Stomach (tissue), 9 donors: ENCODE results near the gene RPP30. TPM values are rescaled to one million over a fixed set of nuclear protein-coding genes. Genes with fewer than 3 reads are reported as not detected.
"Not testable (repeated sequence)": the region's sequence is repeated elsewhere in the genome, so short reads cannot be mapped to it uniquely, and the experiment has no call there.

Experiments used
- DNase-seq, 2 donors: peaks; one replicate each; pipeline versions ENCODE4 v3.0.0 to v3.0.0-alpha.2; 2013 to 2019
- H3K27ac ChIP-seq, 5 donors: fragments of 200-600 bp in 4 of 5; sonication (generic) in 4 of 5; one replicate each; pipeline ENCODE4 v1.5.1; 2013 to 2019; ENCODE audit warnings: mild to moderate bottlenecking in 1 of 5, moderate library complexity in 1 of 5
- H3K27me3 ChIP-seq, 3 donors: fragments of 200-600 bp; sonication (generic); one replicate each; pipeline ENCODE4 v1.5.1; 2017 to 2019; ENCODE audit warnings: mixed run types in 1 of 3
- H3K36me3 ChIP-seq, 4 donors: fragments of 200-600 bp; sonication (generic); 1 replicate in 3 of 4; 2 replicates in 1 of 4; pipeline ENCODE4 v1.5.1; 2016 to 2019
- H3K4me1 ChIP-seq, 4 donors: fragments of 200-600 bp; sonication (generic); one replicate each; pipeline ENCODE4 v1.5.1; 2016 to 2019
- H3K4me3 ChIP-seq, 4 donors: fragments of 200-600 bp; sonication (generic) in 3 of 4; one replicate each; pipeline ENCODE4 v1.5.1; 2016 to 2019; ENCODE audit warnings: mild to moderate bottlenecking in 1 of 4
- H3K9me3 ChIP-seq, 4 donors: fragments of 200-600 bp; sonication (generic); one replicate each; pipeline ENCODE4 v1.5.1; 2016 to 2019
- EP300 ChIP-seq: sonication (generic); formaldehyde crosslinking; IDR thresholded peaks from one replicate; pipeline ENCODE4 v1.6.1; 2017; ENCODE audit warnings: antibody characterized with exemption
- POLR2A ChIP-seq, 4 donors: fragments of 450-650 bp; IDR thresholded peaks; one replicate each; pipeline ENCODE4 v1.6.1; 2016; ENCODE audit warnings: antibody characterized with exemption in 4 of 4, control low read depth in 2 of 4, mild to moderate bottlenecking in 1 of 4, moderate library complexity in 1 of 4
- POLR2AphosphoS5 ChIP-seq, 3 donors: sonication (generic); formaldehyde crosslinking; IDR thresholded peaks; one replicate each; pipeline ENCODE4 v1.6.1; 2016; ENCODE audit warnings: antibody characterized with exemption in 3 of 3
- WGBS, 5 donors: extraction: QIAGEN DNeasy Blood & Tissue Kit in 3 of 5; methylation state at CpG; one replicate each; pipeline versions ENCODE4 v1.1.5 to v1.1.7; 2013 to 2018; 5-methylcytosine and 5-hydroxymethylcytosine counted together
- intact Hi-C: fragments of 100-400 bp; cut with DNase I; formaldehyde crosslinking; loops from one replicate; pipeline ENCODE4 v1.15.1; 2023; ENCODE audit warnings: low total_unique reads
- polyA plus RNA-seq, 3 donors: library from polyadenylated mRNA; stranded (reverse); fragments of 200-250 nt; gene quantifications; one replicate each; pipeline ENCODE4 v1.2.3, GENCODE V29; 2013
- total RNA-seq, 5 donors: library from RNA; depleted of rRNA; stranded (reverse); fragments of >200 nt; gene quantifications; one replicate each; pipeline versions ENCODE4 v1.1.0 to v1.2.3, GENCODE V29; 2014 to 2016
- TF ChIP-seq, protein P1 (sequence below), 7 experiments: fragments of 450-650 bp in 4 of 7; fragments of 200-600 bp in 3 of 7; sonication (generic) in 3 of 7; IDR thresholded peaks; one replicate each; pipeline ENCODE4 v1.5.1; 2016 to 2019; ENCODE audit warnings: antibody characterized with exemption in 7 of 7, control low read depth in 2 of 7, mild to moderate bottlenecking in 1 of 7
- donor health status: healthy with polysubstance abuse.
- donor health status: Bipolar disorder and iron deficiency.
- donor health status: healthy.

The RPP30 gene
- total and polyA plus RNA-seq, 8 donors, result 8.8 to 53.4 (median 24.1) TPM

GRCh38 chr10:90871279-90871765, 452 bp upstream of the RPP30 start:
- Histone ChIP-seq H3K27ac (peak overlapping the region in 4 of 5 donors; percentile 51 to 83 (median 72)), H3K4me1 (peaks cover 0 to 29% (median 23%) of the 10 kb centered on the region in 4 donors), H3K36me3 (peaks cover 0 to 15% (median 11%) of the 10 kb centered on the region in 4 donors), H3K4me3 (peak overlapping the region; percentile 72 to 95 (median 82)), H3K27me3 (peaks cover 0 to 10% (median 0%) of the 10 kb centered on the region in 3 donors), H3K9me3 (peaks cover 0 to 5% (median 0%) of the 10 kb centered on the region in 4 donors)
- peak in 1 of 2 donors; percentile 83 for DNase-seq
- intact Hi-C loops, result no loop called here
- WGBS, 5 donors, result 1 to 5% (median 2%) methylated on average over 14 of the region's 14 CpGs
- no peak for TF ChIP-seq EP300
- TF ChIP-seq, protein P1, sequence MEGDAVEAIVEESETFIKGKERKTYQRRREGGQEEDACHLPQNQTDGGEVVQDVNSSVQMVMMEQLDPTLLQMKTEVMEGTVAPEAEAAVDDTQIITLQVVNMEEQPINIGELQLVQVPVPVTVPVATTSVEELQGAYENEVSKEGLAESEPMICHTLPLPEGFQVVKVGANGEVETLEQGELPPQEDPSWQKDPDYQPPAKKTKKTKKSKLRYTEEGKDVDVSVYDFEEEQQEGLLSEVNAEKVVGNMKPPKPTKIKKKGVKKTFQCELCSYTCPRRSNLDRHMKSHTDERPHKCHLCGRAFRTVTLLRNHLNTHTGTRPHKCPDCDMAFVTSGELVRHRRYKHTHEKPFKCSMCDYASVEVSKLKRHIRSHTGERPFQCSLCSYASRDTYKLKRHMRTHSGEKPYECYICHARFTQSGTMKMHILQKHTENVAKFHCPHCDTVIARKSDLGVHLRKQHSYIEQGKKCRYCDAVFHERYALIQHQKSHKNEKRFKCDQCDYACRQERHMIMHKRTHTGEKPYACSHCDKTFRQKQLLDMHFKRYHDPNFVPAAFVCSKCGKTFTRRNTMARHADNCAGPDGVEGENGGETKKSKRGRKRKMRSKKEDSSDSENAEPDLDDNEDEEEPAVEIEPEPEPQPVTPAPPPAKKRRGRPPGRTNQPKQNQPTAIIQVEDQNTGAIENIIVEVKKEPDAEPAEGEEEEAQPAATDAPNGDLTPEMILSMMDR (IDR thresholded peaks at IDR 0.05), result peak in 3 of 7 experiments; percentile 16 to 38 (median 21)

DNA sequence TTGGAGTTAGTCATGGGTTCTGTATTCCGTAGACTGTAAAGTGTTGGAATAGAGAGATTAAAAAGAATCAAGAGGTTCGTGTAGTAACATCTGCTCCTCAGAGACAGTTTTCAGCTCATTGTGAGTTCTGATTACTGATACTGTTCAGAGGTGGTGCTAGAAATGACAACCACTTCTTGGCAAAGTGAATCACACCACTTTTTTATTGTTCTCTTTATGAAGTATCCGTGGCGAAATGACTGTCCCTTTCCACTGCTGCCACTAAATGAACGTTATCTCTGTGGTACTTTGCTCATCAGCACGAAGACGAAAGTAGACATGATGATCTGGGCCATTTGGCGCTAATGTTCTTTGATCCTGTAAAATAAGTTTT, 860 bp downstream of the RPP30 start:
- Histone ChIP-seq H3K27ac (peak overlapping the region in 2 of 5 donors; percentile 82 to 83), H3K36me3 (peaks cover 0 to 28% (median 24%) of the 10 kb centered on the region in 4 donors), H3K27me3 (peaks cover 0 to 7% (median 0%) of the 10 kb centered on the region in 3 donors), H3K4me1 (peaks cover 0 to 29% (median 23%) of the 10 kb centered on the region in 4 donors), H3K9me3 (peaks cover 0 to 5% (median 0%) of the 10 kb centered on the region in 4 donors), H3K4me3 (peak overlapping the region; percentile 72 to 95 (median 82))
- intact Hi-C loops, result no loop called here
- TF ChIP-seq, protein P1 (IDR thresholded peaks at IDR 0.05), result no peak
- TF ChIP-seq POLR2A (IDR thresholded peaks at IDR 0.05) (no peak), EP300 (no peak), POLR2AphosphoS5 (IDR thresholded peaks at IDR 0.05) (no peak)
- DNase-seq, result no peak
- 14 to 35% (median 22%) methylated on average over 8 of the region's 8 CpGs for WGBS, 5 donors

- intact Hi-C loops, result no loop called here
- no peak for DNase-seq
- Histone ChIP-seq H3K4me1 (peaks cover 0 to 5% (median under 1%) of the 10 kb centered on the region in 4 donors), H3K27ac (no peak overlapping the region), H3K36me3 (peaks cover 0 to 74% (median 71%) of the 10 kb centered on the region in 4 donors), H3K9me3 (no peaks in the 10 kb centered on the region), H3K4me3 (no peak overlapping the region), H3K27me3 (no peaks in the 10 kb centered on the region)
- TF ChIP-seq POLR2A (IDR thresholded peaks at IDR 0.05) (no peak), EP300 (no peak), POLR2AphosphoS5 (IDR thresholded peaks at IDR 0.05) (no peak)
- TF ChIP-seq, protein P1 (IDR thresholded peaks at IDR 0.05), result no peak
- 73 to 92% (median 87%) methylated on average over 2 of the region's 2 CpGs for WGBS, 5 donors
Observed at GRCh38 chr10:90879062-90879461, 7.3 kb downstream of the RPP30 start.

DNA sequence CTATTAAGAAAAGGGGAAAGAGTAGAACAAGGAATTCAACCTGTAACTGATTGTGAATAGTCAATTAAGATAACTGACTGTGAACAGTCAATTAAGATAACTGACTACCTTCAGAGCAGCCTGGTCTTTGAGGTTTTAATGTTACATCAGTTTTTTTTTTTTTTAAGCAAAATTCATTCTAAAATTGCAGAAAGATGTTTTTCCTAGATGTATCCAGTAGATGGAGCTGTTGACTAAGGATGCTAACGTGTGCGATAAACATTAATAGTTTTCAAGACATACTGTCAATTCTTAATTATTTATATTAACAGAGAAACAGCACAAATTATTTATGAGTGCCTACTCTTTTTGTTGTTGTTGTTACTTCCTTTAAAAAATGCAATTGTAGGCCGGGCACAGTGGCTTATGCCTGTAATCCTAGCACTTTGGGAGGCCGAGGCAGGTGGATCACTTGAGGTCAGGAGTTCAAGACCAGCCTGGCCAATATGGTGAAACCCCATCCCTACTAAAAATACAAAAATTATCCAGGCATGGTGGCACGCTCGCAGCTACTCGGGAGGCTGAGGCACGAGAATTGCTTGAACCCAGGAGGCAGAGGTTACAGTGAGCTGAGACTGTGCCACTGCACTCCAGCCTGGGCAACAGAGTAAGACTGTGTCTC, 8.4 kb downstream of the RPP30 start:
- H3K4me3 ChIP-seq, H3K27ac ChIP-seq, H3K9me3 ChIP-seq, intact Hi-C loops, H3K27me3 ChIP-seq: not testable (repeated sequence)
- Histone ChIP-seq H3K36me3 (peaks cover 0 to 76% (median 69%) of the 10 kb centered on the region in 4 donors), H3K4me1 (peaks cover 0 to 13% (median 8%) of the 10 kb centered on the region in 4 donors)
- WGBS, 5 donors, result 70 to 73% (median 72%) methylated on average over 8 of the region's 8 CpGs
- DNase-seq, result peak in 1 of 2 donors; percentile 63
- TF ChIP-seq, protein P1 (IDR thresholded peaks at IDR 0.05), result peak in 4 of 7 experiments; percentile 47 to 56 (median 50)
